ENCODE data around the gene ZP4. TPM values are rescaled to one million over a fixed set of nuclear protein-coding genes. Genes with fewer than 3 reads are reported as not detected.

ZP4 gene
- total RNA-seq, 1 experiment from 2014 or later, result not detected

DNA sequence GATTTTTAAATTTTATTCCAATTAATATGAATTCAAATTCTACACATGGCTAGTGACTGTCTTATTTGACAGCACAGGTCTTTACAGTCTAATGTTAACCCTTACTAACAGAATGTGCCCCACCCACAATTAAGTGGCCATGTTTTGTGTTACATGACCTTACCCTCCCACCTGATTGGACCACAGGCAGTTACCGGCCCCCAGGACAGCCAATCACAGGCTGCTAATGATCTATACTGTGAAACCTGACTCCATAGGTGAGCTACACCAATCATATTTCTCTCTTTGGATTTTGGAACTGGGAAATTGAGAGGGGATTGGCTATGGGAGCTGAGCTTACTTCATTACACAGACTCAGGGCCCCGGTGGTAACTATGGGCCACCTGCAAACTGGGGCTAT, 27.5 kb downstream of the ZP4 start:
- ChIA-PET RAD21 (ENCODE audit: low non-redundant PET in 1 of 2, low total read pairs in 2 of 2, uncharacterized antibody in 2 of 2, unreplicated experiment in 2 of 2) (no interaction called here), CTCF (no interaction called here), POLR2A (no interaction called here)
- Histone ChIP-seq H2AFZ (ENCODE audit: low read depth, low read length, poor library complexity, severe bottlenecking) (no peak overlapping the region), H3K9ac (ENCODE audit: low read length) (no peak overlapping the region), H3K4me1 (ENCODE audit: control insufficient read depth in 1 of 2, insufficient read depth in 2 of 2, low read length in 2 of 2) (no peaks in the 10 kb centered on the region), H3K36me3 (ENCODE audit: control insufficient read depth in 1 of 2, insufficient read depth in 2 of 2, low read length in 2 of 2) (no peaks in the 10 kb centered on the region), H3K79me2 (ENCODE audit: insufficient read depth, low read length) (no peaks in the 10 kb centered on the region), H3K27me3 (ENCODE audit: insufficient read depth, low read length) (no peaks in the 10 kb centered on the region), H4K20me1 (ENCODE audit: insufficient read depth) (no peaks in the 10 kb centered on the region), H3K9me3 (ENCODE audit: control insufficient read depth in 1 of 2, insufficient read depth in 1 of 2, low read depth in 1 of 2, low read length in 2 of 2) (peaks cover 7 to 21% of the 10 kb centered on the region in 2 experiments; a peak in 2 of 4 replicates), H3K9me2 (ENCODE audit: insufficient read depth) (no peaks in the 10 kb centered on the region), H3K27ac (ENCODE audit: low read depth, low read length) (no peak overlapping the region), H3K4me3 (replicated peaks in 1 of 2; ENCODE audit: low read depth in 1 of 2, low read length in 2 of 2) (no peak overlapping the region), H3K4me2 (ENCODE audit: low read length) (no peak overlapping the region)
- no peak for ATAC-seq
- TF ChIP-seq RAD21 (IDR thresholded peaks at IDR 0.05; ENCODE audit: low read depth) (no peak), CBX3 (IDR thresholded peaks at IDR 0.05; ENCODE audit: low read depth) (no peak), POLR2AphosphoS5 (IDR thresholded peaks at IDR 0.05; ENCODE audit: low read depth, low read length) (no peak), POLR2A (IDR thresholded peaks at IDR 0.05; ENCODE audit: borderline replicate concordance, extremely low read depth, insufficient read depth, insufficient read length) (no peak), EGR1 (IDR thresholded peaks at IDR 0.05; ENCODE audit: low read depth) (no peak), ZFX (IDR thresholded peaks at IDR 0.05) (no peak), YY1 (IDR thresholded peaks at IDR 0.05; ENCODE audit: extremely low read depth, insufficient replicate concordance, low read depth, low read length) (no peak), SP1 (IDR thresholded peaks at IDR 0.05; ENCODE audit: low read depth) (no peak)
- TF ChIP-seq, protein P1, sequence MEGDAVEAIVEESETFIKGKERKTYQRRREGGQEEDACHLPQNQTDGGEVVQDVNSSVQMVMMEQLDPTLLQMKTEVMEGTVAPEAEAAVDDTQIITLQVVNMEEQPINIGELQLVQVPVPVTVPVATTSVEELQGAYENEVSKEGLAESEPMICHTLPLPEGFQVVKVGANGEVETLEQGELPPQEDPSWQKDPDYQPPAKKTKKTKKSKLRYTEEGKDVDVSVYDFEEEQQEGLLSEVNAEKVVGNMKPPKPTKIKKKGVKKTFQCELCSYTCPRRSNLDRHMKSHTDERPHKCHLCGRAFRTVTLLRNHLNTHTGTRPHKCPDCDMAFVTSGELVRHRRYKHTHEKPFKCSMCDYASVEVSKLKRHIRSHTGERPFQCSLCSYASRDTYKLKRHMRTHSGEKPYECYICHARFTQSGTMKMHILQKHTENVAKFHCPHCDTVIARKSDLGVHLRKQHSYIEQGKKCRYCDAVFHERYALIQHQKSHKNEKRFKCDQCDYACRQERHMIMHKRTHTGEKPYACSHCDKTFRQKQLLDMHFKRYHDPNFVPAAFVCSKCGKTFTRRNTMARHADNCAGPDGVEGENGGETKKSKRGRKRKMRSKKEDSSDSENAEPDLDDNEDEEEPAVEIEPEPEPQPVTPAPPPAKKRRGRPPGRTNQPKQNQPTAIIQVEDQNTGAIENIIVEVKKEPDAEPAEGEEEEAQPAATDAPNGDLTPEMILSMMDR (IDR thresholded peaks at IDR 0.05 in 2 of 3, conservative IDR thresholded peaks at IDR 0.05 in 1 of 3; ENCODE audit: borderline replicate concordance in 1 of 3, insufficient read depth in 1 of 3, low read depth in 2 of 3, low read length in 2 of 3), result no peak
- TF ChIP-seq, protein P2, sequence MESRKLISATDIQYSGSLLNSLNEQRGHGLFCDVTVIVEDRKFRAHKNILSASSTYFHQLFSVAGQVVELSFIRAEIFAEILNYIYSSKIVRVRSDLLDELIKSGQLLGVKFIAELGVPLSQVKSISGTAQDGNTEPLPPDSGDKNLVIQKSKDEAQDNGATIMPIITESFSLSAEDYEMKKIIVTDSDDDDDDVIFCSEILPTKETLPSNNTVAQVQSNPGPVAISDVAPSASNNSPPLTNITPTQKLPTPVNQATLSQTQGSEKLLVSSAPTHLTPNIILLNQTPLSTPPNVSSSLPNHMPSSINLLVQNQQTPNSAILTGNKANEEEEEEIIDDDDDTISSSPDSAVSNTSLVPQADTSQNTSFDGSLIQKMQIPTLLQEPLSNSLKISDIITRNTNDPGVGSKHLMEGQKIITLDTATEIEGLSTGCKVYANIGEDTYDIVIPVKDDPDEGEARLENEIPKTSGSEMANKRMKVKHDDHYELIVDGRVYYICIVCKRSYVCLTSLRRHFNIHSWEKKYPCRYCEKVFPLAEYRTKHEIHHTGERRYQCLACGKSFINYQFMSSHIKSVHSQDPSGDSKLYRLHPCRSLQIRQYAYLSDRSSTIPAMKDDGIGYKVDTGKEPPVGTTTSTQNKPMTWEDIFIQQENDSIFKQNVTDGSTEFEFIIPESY (IDR thresholded peaks at IDR 0.05; ENCODE audit: extremely low read depth, insufficient replicate concordance, low read length), result no peak
- TF ChIP-seq, protein P3, sequence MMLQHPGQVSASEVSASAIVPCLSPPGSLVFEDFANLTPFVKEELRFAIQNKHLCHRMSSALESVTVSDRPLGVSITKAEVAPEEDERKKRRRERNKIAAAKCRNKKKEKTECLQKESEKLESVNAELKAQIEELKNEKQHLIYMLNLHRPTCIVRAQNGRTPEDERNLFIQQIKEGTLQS (IDR thresholded peaks at IDR 0.05), result no peak
- intact Hi-C loops (cut with micrococcal nuclease), result no loop called here
- no TSS peak for BruUV-seq (replicated peaks)
- no peak for DNase-seq (ENCODE audit: low read depth, low spot score)

All from HCT116 (cell line).